Measurements from ENCODE around the gene HTR3B.

GRCh38 chr11:113875234-113876073 is 29.1 kb upstream of the HTR3B start, which contains the start of gene USP28:
- TF ChIP-seq, protein P1, sequence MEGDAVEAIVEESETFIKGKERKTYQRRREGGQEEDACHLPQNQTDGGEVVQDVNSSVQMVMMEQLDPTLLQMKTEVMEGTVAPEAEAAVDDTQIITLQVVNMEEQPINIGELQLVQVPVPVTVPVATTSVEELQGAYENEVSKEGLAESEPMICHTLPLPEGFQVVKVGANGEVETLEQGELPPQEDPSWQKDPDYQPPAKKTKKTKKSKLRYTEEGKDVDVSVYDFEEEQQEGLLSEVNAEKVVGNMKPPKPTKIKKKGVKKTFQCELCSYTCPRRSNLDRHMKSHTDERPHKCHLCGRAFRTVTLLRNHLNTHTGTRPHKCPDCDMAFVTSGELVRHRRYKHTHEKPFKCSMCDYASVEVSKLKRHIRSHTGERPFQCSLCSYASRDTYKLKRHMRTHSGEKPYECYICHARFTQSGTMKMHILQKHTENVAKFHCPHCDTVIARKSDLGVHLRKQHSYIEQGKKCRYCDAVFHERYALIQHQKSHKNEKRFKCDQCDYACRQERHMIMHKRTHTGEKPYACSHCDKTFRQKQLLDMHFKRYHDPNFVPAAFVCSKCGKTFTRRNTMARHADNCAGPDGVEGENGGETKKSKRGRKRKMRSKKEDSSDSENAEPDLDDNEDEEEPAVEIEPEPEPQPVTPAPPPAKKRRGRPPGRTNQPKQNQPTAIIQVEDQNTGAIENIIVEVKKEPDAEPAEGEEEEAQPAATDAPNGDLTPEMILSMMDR (optimal IDR thresholded peaks at IDR 0.05 in 1 of 3, IDR thresholded peaks at IDR 0.05 in 1 of 3, conservative IDR thresholded peaks at IDR 0.05 in 1 of 3; ENCODE audit: extremely low read depth in 1 of 3, insufficient read depth in 2 of 3, low read length in 3 of 3) = no peak
- no peak for TF ChIP-seq EZH2 (IDR thresholded peaks at IDR 0.05; ENCODE audit: low read length)

Measured in keratinocyte (primary cell).